Pericardium fibroblast (primary cell): Measurements from ENCODE around the gene PCSK4. TPM values are rescaled to one million over a fixed set of nuclear protein-coding genes. Genes with fewer than 3 reads are reported as not detected.

Source experiments
- total RNA-seq: library from RNA; depleted of rRNA; stranded (reverse); fragments of >200 nt; gene quantifications from 2 replicates; pipeline ENCODE4 v1.2.3, GENCODE V29; 2015

Gene PCSK4
- 0.12 and 1.0 TPM in 2 replicates for total RNA-seq

GRCh38 chr19:1490311-1491113 lies at the start of gene PCSK4:
Gene PCSK4 (minus strand): TSS chr19:1490350. CDS start chr19:1490346, 4 bp downstream.

GRCh38 chr19:1523412-1524286 lies 33.5 kb upstream of the PCSK4 start, which contains the start of gene PLK5:
Gene PLK5 (plus strand): TSS chr19:1524077. CDS start chr19:1526997, 2,920 bp downstream.

GRCh38 chr19:1512671-1513498 lies 22.7 kb upstream of the PCSK4 start, which contains the start of gene ADAMTSL5:
Gene ADAMTSL5 (minus strand): TSS chr19:1513019. CDS start chr19:1510943, 2,076 bp downstream.

GRCh38 chr19:1491114-1491848 lies 1.1 kb upstream of the PCSK4 start, which contains the start of gene REEP6:
Gene REEP6 (plus strand): TSS chr19:1491181. CDS start chr19:1491270, 89 bp downstream.

GRCh38 chr19:1478934-1479707 lies 11.0 kb downstream of the PCSK4 start, which contains the start of gene C19orf25:
Gene C19orf25 (minus strand): TSS chr19:1479215. CDS start chr19:1478903, 312 bp downstream.

GRCh38 chr19:1449467-1450442 lies 40.4 kb downstream of the PCSK4 start, which contains the start of gene APC2:
Gene APC2 (plus strand): TSS chr19:1450121. CDS start chr19:1453002, 2,881 bp downstream.

GRCh38 chr19:1438035-1438932 lies 51.9 kb downstream of the PCSK4 start, which contains the start of gene RPS15:
Gene RPS15 (plus strand): TSS chr19:1438396. CDS start chr19:1438426, 30 bp downstream.

Other genes starting within 250 kb of the PCSK4 start
- 86.9 and 99.1 TPM in 2 replicates for gene ATP5F1D, start 248.6 kb downstream of the PCSK4 start, total RNA-seq
- 30.0 and 35.2 TPM in 2 replicates for gene MIDN, start 241.8 kb downstream of the PCSK4 start, total RNA-seq
- gene CIRBP, start 221.0 kb downstream of the PCSK4 start, total RNA-seq = 265 and 266 TPM in 2 replicates
- gene FAM174C, start 214.8 kb downstream of the PCSK4 start, total RNA-seq = 68.3 and 69.5 TPM in 2 replicates
- not detected in 2 replicates for gene EFNA2, start 204.5 kb downstream of the PCSK4 start, total RNA-seq
- gene NDUFS7, start 106.4 kb downstream of the PCSK4 start, total RNA-seq = 74.5 and 93.4 TPM in 2 replicates
- gene GAMT, start 88.8 kb downstream of the PCSK4 start, total RNA-seq = 52.0 and 87.9 TPM in 2 replicates
- 34.8 and 39.7 TPM in 2 replicates for gene DAZAP1, start 82.8 kb downstream of the PCSK4 start, total RNA-seq
- 2,046 and 3,043 TPM in 2 replicates for gene RPS15, start 52.0 kb downstream of the PCSK4 start, total RNA-seq
- gene APC2, start 40.2 kb downstream of the PCSK4 start, total RNA-seq = 0.12 and 0.26 TPM in 2 replicates
- gene C19orf25, start 11.1 kb downstream of the PCSK4 start, total RNA-seq = 33.8 and 60.8 TPM in 2 replicates
- 6.1 and 12.4 TPM in 2 replicates for gene REEP6, start 831 bp upstream of the PCSK4 start, total RNA-seq
- gene ADAMTSL5, start 22.7 kb upstream of the PCSK4 start, total RNA-seq = 8.8 and 14.8 TPM in 2 replicates
- not detected in 2 replicates for gene PLK5, start 33.7 kb upstream of the PCSK4 start, total RNA-seq
- gene MEX3D, start 78.0 kb upstream of the PCSK4 start, total RNA-seq = 40.6 and 46.9 TPM in 2 replicates
- 106 and 111 TPM in 2 replicates for gene MBD3, start 102.5 kb upstream of the PCSK4 start, total RNA-seq
- gene UQCR11, start 115.1 kb upstream of the PCSK4 start, total RNA-seq = 75.7 and 111 TPM in 2 replicates
- gene TCF3, start 162.3 kb upstream of the PCSK4 start, total RNA-seq = 102 and 115 TPM in 2 replicates